Stomach (tissue), 9 donors: ENCODE measurements around the gene LDHAL6A. TPM values are rescaled to one million over a fixed set of nuclear protein-coding genes. Genes with fewer than 3 reads are reported as not detected.
A peak's percentile ranks its signal among the peaks of the same experiment; 100 is the strongest.

Experiments
- DNase-seq, 2 donors: peaks; one replicate each; pipeline versions ENCODE4 v3.0.0 to v3.0.0-alpha.2; 2013 to 2019
- H3K27ac ChIP-seq, 5 donors: fragments of 200-600 bp in 4 of 5; sonication (generic) in 4 of 5; one replicate each; pipeline ENCODE4 v1.5.1; 2013 to 2019; ENCODE audit warnings: mild to moderate bottlenecking in 1 of 5, moderate library complexity in 1 of 5
- H3K27me3 ChIP-seq, 3 donors: fragments of 200-600 bp; sonication (generic); one replicate each; pipeline ENCODE4 v1.5.1; 2017 to 2019; ENCODE audit warnings: mixed run types in 1 of 3
- H3K36me3 ChIP-seq, 4 donors: fragments of 200-600 bp; sonication (generic); 1 replicate in 3 of 4; 2 replicates in 1 of 4; pipeline ENCODE4 v1.5.1; 2016 to 2019
- H3K4me1 ChIP-seq, 4 donors: fragments of 200-600 bp; sonication (generic); one replicate each; pipeline ENCODE4 v1.5.1; 2016 to 2019
- H3K4me3 ChIP-seq, 4 donors: fragments of 200-600 bp; sonication (generic) in 3 of 4; one replicate each; pipeline ENCODE4 v1.5.1; 2016 to 2019; ENCODE audit warnings: mild to moderate bottlenecking in 1 of 4
- H3K9me3 ChIP-seq, 4 donors: fragments of 200-600 bp; sonication (generic); one replicate each; pipeline ENCODE4 v1.5.1; 2016 to 2019
- CTCF ChIP-seq, 7 experiments: fragments of 450-650 bp in 4 of 7; fragments of 200-600 bp in 3 of 7; sonication (generic) in 3 of 7; IDR thresholded peaks; one replicate each; pipeline ENCODE4 v1.5.1; 2016 to 2019; ENCODE audit warnings: antibody characterized with exemption in 7 of 7, control low read depth in 2 of 7, mild to moderate bottlenecking in 1 of 7
- EP300 ChIP-seq: sonication (generic); formaldehyde crosslinking; IDR thresholded peaks from one replicate; pipeline ENCODE4 v1.6.1; 2017; ENCODE audit warnings: antibody characterized with exemption
- POLR2A ChIP-seq, 4 donors: fragments of 450-650 bp; IDR thresholded peaks; one replicate each; pipeline ENCODE4 v1.6.1; 2016; ENCODE audit warnings: antibody characterized with exemption in 4 of 4, control low read depth in 2 of 4, mild to moderate bottlenecking in 1 of 4, moderate library complexity in 1 of 4
- POLR2AphosphoS5 ChIP-seq, 3 donors: sonication (generic); formaldehyde crosslinking; IDR thresholded peaks; one replicate each; pipeline ENCODE4 v1.6.1; 2016; ENCODE audit warnings: antibody characterized with exemption in 3 of 3
- WGBS, 5 donors: extraction: QIAGEN DNeasy Blood & Tissue Kit in 3 of 5; methylation state at CpG; one replicate each; pipeline versions ENCODE4 v1.1.5 to v1.1.7; 2013 to 2018; 5-methylcytosine and 5-hydroxymethylcytosine counted together
- intact Hi-C: fragments of 100-400 bp; cut with DNase I; formaldehyde crosslinking; loops from one replicate; pipeline ENCODE4 v1.15.1; 2023; ENCODE audit warnings: low total_unique reads
- polyA plus RNA-seq, 3 donors: library from polyadenylated mRNA; stranded (reverse); fragments of 200-250 nt; gene quantifications; one replicate each; pipeline ENCODE4 v1.2.3, GENCODE V29; 2013
- total RNA-seq, 5 donors: library from RNA; depleted of rRNA; stranded (reverse); fragments of >200 nt; gene quantifications; one replicate each; pipeline versions ENCODE4 v1.1.0 to v1.2.3, GENCODE V29; 2014 to 2016
- donor health status: healthy with polysubstance abuse.
- donor health status: Bipolar disorder and iron deficiency.
- donor health status: healthy.

Gene LDHAL6A
- total and polyA plus RNA-seq, 8 donors: not detected

DNA sequence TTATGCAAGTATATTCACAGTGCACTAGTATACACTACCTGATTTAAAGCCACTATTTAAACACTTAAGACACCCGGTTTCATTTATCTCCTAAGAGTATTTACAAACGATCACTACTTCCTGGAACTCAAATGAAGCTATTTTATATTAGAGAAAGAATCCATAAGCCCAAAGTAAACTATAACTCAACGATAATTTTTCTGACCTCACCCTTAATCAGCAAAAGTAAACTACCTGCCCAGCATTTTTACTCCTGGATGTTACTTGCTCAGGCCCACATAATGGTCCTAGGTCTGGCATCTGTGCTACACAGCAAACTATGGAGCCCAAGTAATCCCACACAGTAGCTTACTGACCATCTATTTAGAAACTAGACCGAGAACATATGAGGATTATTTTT is 37.7 kb downstream of the LDHAL6A start:
- Histone ChIP-seq H3K27me3 (no peaks in the 10 kb centered on the region), H3K9me3 (no peaks in the 10 kb centered on the region), H3K4me3 (no peak overlapping the region), H3K36me3 (peaks cover 4 to 83% (median 76%) of the 10 kb centered on the region in 4 donors), H3K27ac (peak overlapping the region in 2 of 5 donors; percentile 0 to 41), H3K4me1 (peaks cover 0 to 30% (median 9%) of the 10 kb centered on the region in 4 donors)
- TF ChIP-seq POLR2AphosphoS5 (IDR thresholded peaks at IDR 0.05) (peak in 1 of 3 donors; percentile 25), CTCF (IDR thresholded peaks at IDR 0.05) (no peak), POLR2A (IDR thresholded peaks at IDR 0.05) (no peak)
- 27 to 52% (median 35%) methylated on average over 4 of the region's 4 CpGs for WGBS, 5 donors
- DNase-seq: peak in 1 of 2 donors; percentile 32
- intact Hi-C loops: no loop called here

DNA sequence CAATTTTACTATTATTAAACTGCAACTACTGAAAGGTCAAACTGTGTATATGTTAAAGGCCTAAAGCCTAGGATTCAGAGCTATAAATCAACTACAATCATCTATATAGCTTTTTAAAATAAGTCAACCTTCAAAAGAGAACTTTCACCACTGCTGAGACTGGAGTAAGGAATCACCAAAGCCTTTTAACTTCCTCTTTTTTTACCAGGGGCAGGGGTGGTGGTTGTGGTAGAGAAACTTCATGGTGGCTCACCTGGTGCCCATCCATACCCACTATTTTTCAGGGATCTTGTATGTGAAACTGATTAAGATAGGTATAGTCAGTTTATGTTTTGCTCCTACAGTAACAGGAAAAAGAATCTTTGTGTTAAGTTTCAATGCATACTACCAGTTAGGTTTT is 39.6 kb downstream of the LDHAL6A start:
- H3K27ac ChIP-seq: no peak overlapping the region
- H3K27me3 ChIP-seq: no peaks in the 10 kb centered on the region
- H3K9me3 ChIP-seq: no peaks in the 10 kb centered on the region
- no peak for DNase-seq
- intact Hi-C loops: no loop called here
- H3K4me1 ChIP-seq: peaks cover 0 to 30% (median 9%) of the 10 kb centered on the region in 4 donors
- no peak overlapping the region for H3K4me3 ChIP-seq
- no peak for TF ChIP-seq POLR2AphosphoS5 (IDR thresholded peaks at IDR 0.05)
- TF ChIP-seq CTCF (IDR thresholded peaks at IDR 0.05): no peak
- no peak for TF ChIP-seq EP300
- no peak for TF ChIP-seq POLR2A (IDR thresholded peaks at IDR 0.05)
- peaks cover 8 to 82% (median 74%) of the 10 kb centered on the region in 4 donors for H3K36me3 ChIP-seq

DNA sequence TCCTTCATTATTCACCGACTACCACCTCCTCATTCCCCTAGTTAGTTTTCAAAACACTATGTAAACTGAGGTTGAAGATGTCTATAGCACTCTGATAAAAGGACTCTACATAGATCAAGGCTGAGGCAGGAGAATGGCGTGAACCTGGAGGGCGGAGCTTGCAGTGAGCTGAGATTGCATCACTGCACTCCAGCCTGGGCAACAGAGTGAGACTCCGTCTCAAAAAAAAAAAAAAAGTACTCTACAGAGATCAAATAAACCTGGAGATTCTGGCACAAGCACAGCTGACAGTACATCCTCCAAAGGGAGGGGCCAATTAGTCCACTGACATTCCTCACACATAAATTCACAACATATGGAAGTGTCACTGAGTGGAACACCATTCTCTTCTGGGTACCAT is 40.0 kb downstream of the LDHAL6A start:
- peaks cover 0 to 27% (median 9%) of the 10 kb centered on the region in 4 donors for H3K4me1 ChIP-seq
- H3K27me3 ChIP-seq: no peaks in the 10 kb centered on the region
- peaks cover 11 to 82% (median 74%) of the 10 kb centered on the region in 4 donors for H3K36me3 ChIP-seq

GRCh38 chr11:18498039-18498438 is 42.4 kb downstream of the LDHAL6A start:
- no peaks in the 10 kb centered on the region for H3K27me3 ChIP-seq
- 86 to 97% (median 92%) methylated on average over 1 of the region's 1 CpG for WGBS, 5 donors
- peaks cover 33 to 88% (median 83%) of the 10 kb centered on the region in 4 donors for H3K36me3 ChIP-seq
- peaks cover 0 to 12% (median 7%) of the 10 kb centered on the region in 4 donors for H3K4me1 ChIP-seq
- no peak overlapping the region for H3K4me3 ChIP-seq
- intact Hi-C loops: no loop called here
- no peak overlapping the region for H3K27ac ChIP-seq
- no peak for DNase-seq
- H3K9me3 ChIP-seq: no peaks in the 10 kb centered on the region
- no peak for TF ChIP-seq EP300
- no peak for TF ChIP-seq POLR2AphosphoS5 (IDR thresholded peaks at IDR 0.05)
- TF ChIP-seq CTCF (IDR thresholded peaks at IDR 0.05): no peak
- TF ChIP-seq POLR2A (IDR thresholded peaks at IDR 0.05): no peak

More for the DNA sequence above, 40.0 kb downstream of the LDHAL6A start:
- Histone ChIP-seq H3K4me3 (no peak overlapping the region), H3K27ac (no peak overlapping the region), H3K9me3 (no peaks in the 10 kb centered on the region)
- no peak for DNase-seq
- no peak for TF ChIP-seq POLR2AphosphoS5 (IDR thresholded peaks at IDR 0.05)
- no peak for TF ChIP-seq CTCF (IDR thresholded peaks at IDR 0.05)
- no peak for TF ChIP-seq POLR2A (IDR thresholded peaks at IDR 0.05)
- TF ChIP-seq EP300: no peak
- intact Hi-C loops: no loop called here
- WGBS, 5 donors: 85 to 91% (median 87%) methylated on average over 4 of the region's 4 CpGs
